ENCODE data around the gene CST11. TPM values are rescaled to one million over a fixed set of nuclear protein-coding genes. Genes with fewer than 3 reads are reported as not detected.

Gene CST11
- total and polyA plus RNA-seq, 10 of the 15 experiments (the other 5 are each of a cell fraction or from before 2014, with no cell fraction given) = 0.33 TPM; not detected in 9

- in situ Hi-C loops (cut with MboI) (no loop called here), intact Hi-C loops (cut with micrococcal nuclease; ENCODE audit: unreplicated experiment) (no loop called here)
- Histone ChIP-seq H3K36me3 (ENCODE audit: control insufficient read depth in 2 of 2, insufficient read depth in 2 of 2, low read length in 1 of 2) (no peaks in the 10 kb centered on the region), H3K9me3 (replicated peaks; ENCODE audit: control insufficient read depth, insufficient read depth, low read length) (no peaks in the 10 kb centered on the region), H3K27ac (ENCODE audit: control insufficient read depth, insufficient read depth) (no peak overlapping the region), H4K20me1 (ENCODE audit: control insufficient read depth, insufficient read depth) (no peaks in the 10 kb centered on the region), H3K79me2 (ENCODE audit: control insufficient read depth, insufficient read depth, low read length) (no peaks in the 10 kb centered on the region), H2AFZ (ENCODE audit: control insufficient read depth, low read depth, low read length) (no peak overlapping the region), H3K4me3 (no peak overlapping the region), H3K4me1 (ENCODE audit: control insufficient read depth, insufficient read depth, low read length) (no peaks in the 10 kb centered on the region), H3K4me2 (ENCODE audit: control insufficient read depth, insufficient read depth) (no peak overlapping the region), H3K9ac (ENCODE audit: control insufficient read depth, insufficient read depth, low read length) (no peak overlapping the region), H3K27me3 (replicated peaks in 1 of 2; ENCODE audit: control insufficient read depth in 2 of 2, insufficient read depth in 2 of 2, low read length in 1 of 2) (0 out of 4 replicates have a peak, but pooled peaks cover 0 to 2% of the 10 kb centered on the region in 2 experiments)
- no TSS peak for BruUV-seq (replicated peaks)
- 45% methylated on average over 1 of the region's 1 CpG for WGBS (ENCODE audit: insufficient coverage, insufficient replicate concordance, low lambda C conversion rate, missing lambda C conversion rate)
- ATAC-seq = no peak
- no peak for TF ChIP-seq LARP7 (IDR thresholded peaks at IDR 0.05)
- TF ChIP-seq ZZZ3 (IDR thresholded peaks at IDR 0.05; ENCODE audit: control insufficient read depth, insufficient read length, low read depth) = no peak
- no peak for TF ChIP-seq NFYA (IDR thresholded peaks at IDR 0.05; ENCODE audit: borderline replicate concordance, low read depth, low read length)
- no peak for TF ChIP-seq TAF1 (IDR thresholded peaks at IDR 0.05; ENCODE audit: borderline replicate concordance, low read depth, low read length)
- TF ChIP-seq, protein P1, sequence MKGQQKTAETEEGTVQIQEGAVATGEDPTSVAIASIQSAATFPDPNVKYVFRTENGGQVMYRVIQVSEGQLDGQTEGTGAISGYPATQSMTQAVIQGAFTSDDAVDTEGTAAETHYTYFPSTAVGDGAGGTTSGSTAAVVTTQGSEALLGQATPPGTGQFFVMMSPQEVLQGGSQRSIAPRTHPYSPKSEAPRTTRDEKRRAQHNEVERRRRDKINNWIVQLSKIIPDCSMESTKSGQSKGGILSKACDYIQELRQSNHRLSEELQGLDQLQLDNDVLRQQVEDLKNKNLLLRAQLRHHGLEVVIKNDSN (IDR thresholded peaks at IDR 0.05; ENCODE audit: borderline replicate concordance, extremely low read length, insufficient read depth, low read depth, low read length) = no peak
- TF ChIP-seq ZNF207 (IDR thresholded peaks at IDR 0.05; ENCODE audit: borderline replicate concordance) = no peak
- TF ChIP-seq, protein P2, sequence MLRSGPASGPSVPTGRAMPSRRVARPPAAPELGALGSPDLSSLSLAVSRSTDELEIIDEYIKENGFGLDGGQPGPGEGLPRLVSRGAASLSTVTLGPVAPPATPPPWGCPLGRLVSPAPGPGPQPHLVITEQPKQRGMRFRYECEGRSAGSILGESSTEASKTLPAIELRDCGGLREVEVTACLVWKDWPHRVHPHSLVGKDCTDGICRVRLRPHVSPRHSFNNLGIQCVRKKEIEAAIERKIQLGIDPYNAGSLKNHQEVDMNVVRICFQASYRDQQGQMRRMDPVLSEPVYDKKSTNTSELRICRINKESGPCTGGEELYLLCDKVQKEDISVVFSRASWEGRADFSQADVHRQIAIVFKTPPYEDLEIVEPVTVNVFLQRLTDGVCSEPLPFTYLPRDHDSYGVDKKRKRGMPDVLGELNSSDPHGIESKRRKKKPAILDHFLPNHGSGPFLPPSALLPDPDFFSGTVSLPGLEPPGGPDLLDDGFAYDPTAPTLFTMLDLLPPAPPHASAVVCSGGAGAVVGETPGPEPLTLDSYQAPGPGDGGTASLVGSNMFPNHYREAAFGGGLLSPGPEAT (IDR thresholded peaks at IDR 0.05; ENCODE audit: low read depth) = no peak
- no peak for TF ChIP-seq HCFC1 (IDR thresholded peaks at IDR 0.05; ENCODE audit: low read length)
- TF ChIP-seq SRF (IDR thresholded peaks at IDR 0.05; ENCODE audit: low read depth in 2 of 2, low read length in 2 of 2) = no peak
- TF ChIP-seq CHD1 (IDR thresholded peaks at IDR 0.05; ENCODE audit: low read depth, low read length) = no peak
- TF ChIP-seq FOS (IDR thresholded peaks at IDR 0.05; ENCODE audit: borderline replicate concordance, extremely low read depth, insufficient read length) = no peak
- TF ChIP-seq NKRF (conservative IDR thresholded peaks at IDR 0.05) = no peak
- TF ChIP-seq ZSCAN29 (IDR thresholded peaks at IDR 0.05) = no peak
- no peak for FAIRE-seq
- no peak for DNase-seq (ENCODE audit: low read depth, low spot score)
- POLR2A ChIA-PET = no interaction called here
- RAD21 ChIA-PET (ENCODE audit: unreplicated experiment) = no interaction called here
- SMC1A ChIA-PET (ENCODE audit: uncharacterized antibody, unreplicated experiment) = no interaction called here
- CTCF ChIA-PET = interaction anchor here (0.9 kb wide), 1 partner anchor 12 kb away, joined by 3 read pairs; no protein-coding TSS in a partner anchor
Measured at GRCh38 chr20:23454816-23455215, 2.1 kb upstream of the CST11 start.
